Neural progenitor cell (in vitro differentiated cells): ENCODE results near the gene EGFR.

ENCODE experiments used
- EZH2 ChIP-seq: fragments of 200-600 bp; sonication (generic); IDR thresholded peaks from 2 replicates; pipeline ENCODE4 v1.6.1; 2017; ENCODE audit warnings: antibody characterized with exemption, mild to moderate bottlenecking, moderate library complexity
- EZH2phosphoT487 ChIP-seq: fragments of 200-600 bp; sonication (generic); IDR thresholded peaks from 2 replicates; pipeline ENCODE4 v1.6.1; 2017; ENCODE audit warnings: antibody characterized with exemption
- TF ChIP-seq, protein P1 (sequence below): fragments of 200-600 bp; sonication (generic); IDR thresholded peaks from 2 replicates; pipeline ENCODE4 v1.5.1; 2017; ENCODE audit warnings: antibody characterized with exemption, mild to moderate bottlenecking

DNA sequence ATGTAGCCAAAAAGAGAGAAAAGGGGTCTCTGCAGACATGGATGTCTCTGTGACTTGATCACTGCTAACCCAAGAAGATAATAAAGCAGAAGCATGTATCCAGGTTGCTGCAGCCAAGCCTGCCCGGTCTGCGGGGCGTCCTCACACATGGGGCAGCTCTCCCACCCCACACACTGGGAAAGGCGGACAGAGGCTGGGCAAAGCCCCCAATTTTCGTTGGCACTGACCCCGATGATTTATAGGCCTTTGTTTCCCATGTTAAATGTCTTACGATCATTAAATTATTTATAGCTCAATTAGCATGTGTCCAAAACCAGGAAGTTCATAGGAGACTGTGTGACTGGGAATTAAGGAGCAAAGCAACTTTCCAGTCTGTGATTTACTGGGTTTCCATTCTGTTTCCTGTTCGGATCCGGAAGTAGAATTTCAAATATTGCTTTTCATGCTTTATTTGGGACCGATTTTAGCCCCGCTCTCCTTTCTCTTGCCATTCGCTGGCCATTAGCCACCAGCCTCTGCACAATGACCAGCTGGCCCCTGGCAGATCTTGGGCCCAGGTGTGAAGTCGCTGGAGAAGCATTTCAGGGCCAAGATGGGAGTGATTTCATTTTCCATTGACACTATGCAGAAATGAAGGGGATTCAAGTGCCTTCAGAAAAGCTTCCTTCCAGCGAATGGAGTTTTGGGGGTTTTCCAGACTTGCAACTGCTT lies 91.6 kb downstream of the EGFR start:
- TF ChIP-seq, protein P1, sequence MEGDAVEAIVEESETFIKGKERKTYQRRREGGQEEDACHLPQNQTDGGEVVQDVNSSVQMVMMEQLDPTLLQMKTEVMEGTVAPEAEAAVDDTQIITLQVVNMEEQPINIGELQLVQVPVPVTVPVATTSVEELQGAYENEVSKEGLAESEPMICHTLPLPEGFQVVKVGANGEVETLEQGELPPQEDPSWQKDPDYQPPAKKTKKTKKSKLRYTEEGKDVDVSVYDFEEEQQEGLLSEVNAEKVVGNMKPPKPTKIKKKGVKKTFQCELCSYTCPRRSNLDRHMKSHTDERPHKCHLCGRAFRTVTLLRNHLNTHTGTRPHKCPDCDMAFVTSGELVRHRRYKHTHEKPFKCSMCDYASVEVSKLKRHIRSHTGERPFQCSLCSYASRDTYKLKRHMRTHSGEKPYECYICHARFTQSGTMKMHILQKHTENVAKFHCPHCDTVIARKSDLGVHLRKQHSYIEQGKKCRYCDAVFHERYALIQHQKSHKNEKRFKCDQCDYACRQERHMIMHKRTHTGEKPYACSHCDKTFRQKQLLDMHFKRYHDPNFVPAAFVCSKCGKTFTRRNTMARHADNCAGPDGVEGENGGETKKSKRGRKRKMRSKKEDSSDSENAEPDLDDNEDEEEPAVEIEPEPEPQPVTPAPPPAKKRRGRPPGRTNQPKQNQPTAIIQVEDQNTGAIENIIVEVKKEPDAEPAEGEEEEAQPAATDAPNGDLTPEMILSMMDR = no peak
- TF ChIP-seq EZH2phosphoT487 (no peak), EZH2 (no peak)
